Measurements from ENCODE around the gene LRP11.

GRCh38 chr6:149806127-149806526, 58.0 kb downstream of the LRP11 start:
- TF ChIP-seq SIN3A (IDR thresholded peaks at IDR 0.05; ENCODE audit: borderline replicate concordance, insufficient read depth, low read length), result no peak
- TF ChIP-seq REST (IDR thresholded peaks at IDR 0.05; ENCODE audit: insufficient read depth in 1 of 2, low read depth in 2 of 2, low read length in 2 of 2), result no peak
- TF ChIP-seq TAF1 (IDR thresholded peaks at IDR 0.05; ENCODE audit: borderline replicate concordance, insufficient read depth, low read length), result no peak
- no peak for TF ChIP-seq POLR2AphosphoS5 (IDR thresholded peaks at IDR 0.05; ENCODE audit: low read depth, low read length)
- TF ChIP-seq FOXP2 (optimal IDR thresholded peaks at IDR 0.05; ENCODE audit: borderline replicate concordance, extremely low read depth, extremely low read length, insufficient read depth), result no peak

Measured in PFSK-1 (cell line).